ENCODE data around the gene MRM2.

The MRM2 gene

DNA sequence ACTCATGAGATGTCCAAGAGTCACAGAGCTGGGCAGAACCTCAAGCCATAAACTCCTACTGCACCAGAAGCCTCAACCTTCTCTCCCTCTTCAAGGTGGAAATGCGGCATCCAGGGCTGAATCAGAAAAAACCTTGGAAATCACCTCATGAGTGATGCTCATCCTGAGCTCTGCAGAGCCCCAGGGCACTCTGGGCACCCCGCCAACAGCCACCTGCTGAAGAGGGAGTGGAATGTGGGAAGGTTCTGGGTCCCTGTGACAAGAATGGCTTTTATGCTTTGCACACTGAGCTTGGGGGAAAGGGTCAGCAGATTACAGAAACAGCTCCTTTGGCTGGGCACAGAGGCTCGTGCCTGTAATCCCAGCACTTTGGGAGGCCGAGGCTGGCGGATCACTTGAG lies 18.8 kb upstream of the MRM2 start:
- in situ Hi-C loops (cut with HindIII; ENCODE audit: low sequenced_read_pairs) = no loop called here
- TF ChIP-seq, protein P1, sequence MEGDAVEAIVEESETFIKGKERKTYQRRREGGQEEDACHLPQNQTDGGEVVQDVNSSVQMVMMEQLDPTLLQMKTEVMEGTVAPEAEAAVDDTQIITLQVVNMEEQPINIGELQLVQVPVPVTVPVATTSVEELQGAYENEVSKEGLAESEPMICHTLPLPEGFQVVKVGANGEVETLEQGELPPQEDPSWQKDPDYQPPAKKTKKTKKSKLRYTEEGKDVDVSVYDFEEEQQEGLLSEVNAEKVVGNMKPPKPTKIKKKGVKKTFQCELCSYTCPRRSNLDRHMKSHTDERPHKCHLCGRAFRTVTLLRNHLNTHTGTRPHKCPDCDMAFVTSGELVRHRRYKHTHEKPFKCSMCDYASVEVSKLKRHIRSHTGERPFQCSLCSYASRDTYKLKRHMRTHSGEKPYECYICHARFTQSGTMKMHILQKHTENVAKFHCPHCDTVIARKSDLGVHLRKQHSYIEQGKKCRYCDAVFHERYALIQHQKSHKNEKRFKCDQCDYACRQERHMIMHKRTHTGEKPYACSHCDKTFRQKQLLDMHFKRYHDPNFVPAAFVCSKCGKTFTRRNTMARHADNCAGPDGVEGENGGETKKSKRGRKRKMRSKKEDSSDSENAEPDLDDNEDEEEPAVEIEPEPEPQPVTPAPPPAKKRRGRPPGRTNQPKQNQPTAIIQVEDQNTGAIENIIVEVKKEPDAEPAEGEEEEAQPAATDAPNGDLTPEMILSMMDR (IDR thresholded peaks at IDR 0.05; ENCODE audit: low read depth, low read length) = no peak
- no peak for DNase-seq (ENCODE audit: low read depth, low spot score)
- H3K4me3 ChIP-seq (ENCODE audit: low read depth, low read length) = no peak overlapping the region

DNA sequence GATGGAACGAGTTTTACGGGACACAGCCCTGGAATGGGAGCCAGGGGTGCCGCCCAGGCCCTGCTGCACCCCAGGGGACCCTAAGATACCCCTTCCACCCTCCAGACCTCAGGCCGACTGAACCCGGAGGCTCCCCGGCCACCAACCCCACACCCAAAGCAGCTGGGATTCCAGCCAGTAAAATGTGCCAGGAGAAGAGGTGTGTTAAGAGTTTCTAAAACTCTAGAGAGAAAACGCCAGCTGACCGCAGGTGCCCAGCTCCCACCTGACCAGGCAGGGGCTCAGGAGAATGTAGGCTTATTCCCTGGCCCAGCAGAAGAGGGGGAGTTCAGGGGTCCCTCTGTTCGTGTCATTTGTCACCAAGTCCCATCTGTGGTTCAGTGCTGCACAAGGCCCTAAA lies 17.5 kb upstream of the MRM2 start:
- TF ChIP-seq, protein P1 (IDR thresholded peaks at IDR 0.05; ENCODE audit: low read depth, low read length) = no peak
- H3K4me3 ChIP-seq (ENCODE audit: low read depth, low read length) = no peak overlapping the region
- DNase-seq (ENCODE audit: low read depth, low spot score) = no peak
- in situ Hi-C loops (cut with HindIII; ENCODE audit: low sequenced_read_pairs) = no loop called here

DNA sequence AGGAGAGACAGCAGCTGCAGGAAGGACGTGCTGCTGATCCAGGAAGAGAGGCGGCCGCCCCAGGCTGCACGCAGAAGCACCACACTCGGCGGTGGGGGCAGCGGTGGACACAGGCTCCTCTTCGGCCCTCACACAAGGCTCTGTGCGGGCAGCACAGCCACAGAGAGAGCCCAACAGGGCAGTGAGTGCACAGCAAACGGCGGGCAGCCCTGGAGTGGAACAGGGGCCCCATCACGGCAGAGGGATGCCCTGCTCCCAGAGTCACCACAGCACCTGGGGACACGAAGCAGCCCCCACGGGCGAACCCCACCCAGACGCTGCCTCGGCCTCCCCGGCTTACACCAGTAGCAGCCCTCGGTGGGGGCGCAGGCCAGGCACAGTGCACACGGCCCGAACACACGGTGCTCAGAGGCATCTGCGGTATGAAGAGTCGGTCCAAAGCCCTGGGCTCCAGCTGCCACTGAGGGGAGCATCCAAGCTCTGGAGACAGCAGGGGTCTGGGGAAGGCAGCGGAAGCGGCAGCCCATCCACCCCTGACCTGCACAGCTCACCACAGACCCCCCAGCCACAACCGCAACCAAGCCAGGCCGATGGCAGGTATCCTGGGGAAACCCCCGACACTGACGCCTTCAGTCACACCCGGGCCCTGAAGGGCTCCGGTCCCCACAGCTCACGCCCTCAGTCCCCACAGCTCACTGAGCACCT lies 16.8 kb upstream of the MRM2 start:
- TF ChIP-seq, protein P1 (IDR thresholded peaks at IDR 0.05; ENCODE audit: low read depth, low read length) = no peak
- H3K4me3 ChIP-seq (ENCODE audit: low read depth, low read length) = no peak overlapping the region
- in situ Hi-C loops (cut with HindIII; ENCODE audit: low sequenced_read_pairs) = no loop called here
- DNase-seq (ENCODE audit: low read depth, low spot score) = no peak

DNA sequence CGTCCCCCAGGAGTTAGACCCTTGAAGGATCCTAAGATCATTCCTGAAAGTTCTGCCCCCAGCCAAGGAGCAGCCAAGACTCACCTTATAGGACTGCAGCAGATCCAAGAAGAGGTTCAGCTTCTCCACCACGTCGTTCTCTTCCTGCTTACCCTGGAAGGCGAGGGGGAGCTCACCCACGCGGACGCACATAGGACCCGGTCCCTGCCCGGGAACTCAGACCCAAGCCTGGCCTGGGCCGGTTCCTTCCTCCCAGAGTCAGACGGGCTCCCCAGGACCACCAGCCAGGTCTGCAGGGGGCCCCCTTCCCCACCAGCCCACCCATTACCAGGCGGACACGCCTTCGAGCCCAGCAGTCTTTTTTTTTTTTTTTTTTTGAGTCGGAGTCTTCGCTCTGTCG lies 15.6 kb upstream of the MRM2 start:
- no peak for DNase-seq (ENCODE audit: low read depth, low spot score)
- in situ Hi-C loops (cut with HindIII; ENCODE audit: low sequenced_read_pairs) = no loop called here
- TF ChIP-seq, protein P1 (IDR thresholded peaks at IDR 0.05; ENCODE audit: low read depth, low read length) = no peak
- H3K4me3 ChIP-seq (ENCODE audit: low read depth, low read length) = no peak overlapping the region

DNA sequence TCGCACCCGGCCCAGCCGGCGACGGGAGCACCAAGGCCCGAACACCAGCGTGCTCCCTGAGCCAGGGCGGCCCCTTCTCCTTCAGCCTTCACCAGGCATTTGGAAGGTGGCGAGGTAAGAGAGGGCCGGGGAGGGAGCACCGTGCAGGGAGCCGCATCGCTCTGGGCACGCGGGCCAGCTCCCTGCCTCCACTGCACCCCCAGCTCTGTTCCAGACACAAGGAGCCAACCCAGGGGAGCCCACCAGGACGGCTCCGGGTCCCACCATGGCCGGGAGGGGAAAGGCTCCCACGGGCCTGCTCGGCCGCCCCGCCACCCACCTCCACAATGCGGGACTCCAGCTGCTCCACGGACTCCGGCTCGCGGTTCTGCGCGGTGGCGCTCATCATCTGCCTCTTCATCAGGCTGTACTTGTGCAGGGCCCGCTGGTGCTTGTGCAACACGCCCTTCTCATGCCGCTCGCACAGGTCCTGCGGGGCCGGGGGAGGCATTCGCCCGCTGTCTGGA lies 15.1 kb upstream of the MRM2 start:
- TF ChIP-seq, protein P1 (IDR thresholded peaks at IDR 0.05; ENCODE audit: low read depth, low read length) = no peak
- in situ Hi-C loops (cut with HindIII; ENCODE audit: low sequenced_read_pairs) = no loop called here
- H3K4me3 ChIP-seq (ENCODE audit: low read depth, low read length) = no peak overlapping the region
- DNase-seq (ENCODE audit: low read depth, low spot score) = no peak

DNA sequence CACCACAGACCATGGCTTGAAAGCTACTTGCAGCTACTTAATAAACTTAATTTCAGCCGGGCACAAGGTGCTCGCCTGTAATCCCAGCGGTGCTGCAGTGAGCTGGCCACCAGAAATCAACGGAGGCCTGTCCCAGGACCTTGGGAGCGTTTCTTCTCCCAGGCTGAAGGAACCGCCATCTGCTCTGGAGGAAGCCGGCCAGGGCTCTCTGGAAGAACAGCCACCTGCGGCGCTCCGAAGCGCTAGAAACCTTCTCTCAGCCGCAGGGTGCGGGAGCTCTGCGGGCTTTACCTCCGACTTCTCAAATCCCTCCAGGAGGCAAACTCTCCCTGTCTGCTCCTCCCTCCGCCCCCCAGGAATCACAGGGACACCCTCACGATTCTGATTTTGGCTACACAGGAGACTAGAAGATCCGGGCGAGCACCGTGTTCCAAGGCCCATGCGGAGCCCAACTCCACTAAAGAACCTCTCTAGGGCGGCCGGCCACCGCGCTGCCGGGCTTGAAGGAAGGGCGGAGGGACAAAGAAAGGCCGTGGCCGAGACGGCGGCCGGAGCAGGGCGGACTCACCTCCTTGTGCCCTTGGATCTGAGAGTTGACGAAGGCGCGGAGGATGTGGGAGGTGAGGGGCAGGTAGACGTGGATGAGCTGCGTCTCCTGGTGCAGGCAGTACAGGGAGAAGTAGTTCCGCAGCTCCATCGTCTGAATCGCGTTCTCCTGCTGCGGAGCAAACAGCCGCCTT lies 14.5 kb upstream of the MRM2 start:
- no peak for DNase-seq (ENCODE audit: low read depth, low spot score)
- TF ChIP-seq, protein P1 (IDR thresholded peaks at IDR 0.05; ENCODE audit: low read depth, low read length) = no peak
- H3K4me3 ChIP-seq (ENCODE audit: low read depth, low read length) = no peak overlapping the region
- in situ Hi-C loops (cut with HindIII; ENCODE audit: low sequenced_read_pairs) = no loop called here
